Fibroblast of lung (primary cell): ENCODE results near the gene PRKAR1B.

Experiments used
- EZH2 ChIP-seq: IDR thresholded peaks from 2 replicates; pipeline ENCODE4 v1.5.1; 2012; ENCODE audit warnings: low read length, control low read depth, mild to moderate bottlenecking; ENCODE audit errors: missing control alignments
- TF ChIP-seq, protein P1 (sequence below), 2 donors: IDR thresholded peaks in 1 of 2; conservative IDR thresholded peaks in 1 of 2; 1 replicate in 1 of 2; 2 replicates in 1 of 2; pipeline ENCODE4 v1.5.1; 2011 to 2012; ENCODE audit warnings: low read length in 2 of 2, control low read depth in 1 of 2, inconsistent platforms in 1 of 2, low read depth in 1 of 2, mild to moderate bottlenecking in 1 of 2

GRCh38 chr7:628826-629225 lies 98.3 kb downstream of the PRKAR1B start:
- TF ChIP-seq, protein P1, sequence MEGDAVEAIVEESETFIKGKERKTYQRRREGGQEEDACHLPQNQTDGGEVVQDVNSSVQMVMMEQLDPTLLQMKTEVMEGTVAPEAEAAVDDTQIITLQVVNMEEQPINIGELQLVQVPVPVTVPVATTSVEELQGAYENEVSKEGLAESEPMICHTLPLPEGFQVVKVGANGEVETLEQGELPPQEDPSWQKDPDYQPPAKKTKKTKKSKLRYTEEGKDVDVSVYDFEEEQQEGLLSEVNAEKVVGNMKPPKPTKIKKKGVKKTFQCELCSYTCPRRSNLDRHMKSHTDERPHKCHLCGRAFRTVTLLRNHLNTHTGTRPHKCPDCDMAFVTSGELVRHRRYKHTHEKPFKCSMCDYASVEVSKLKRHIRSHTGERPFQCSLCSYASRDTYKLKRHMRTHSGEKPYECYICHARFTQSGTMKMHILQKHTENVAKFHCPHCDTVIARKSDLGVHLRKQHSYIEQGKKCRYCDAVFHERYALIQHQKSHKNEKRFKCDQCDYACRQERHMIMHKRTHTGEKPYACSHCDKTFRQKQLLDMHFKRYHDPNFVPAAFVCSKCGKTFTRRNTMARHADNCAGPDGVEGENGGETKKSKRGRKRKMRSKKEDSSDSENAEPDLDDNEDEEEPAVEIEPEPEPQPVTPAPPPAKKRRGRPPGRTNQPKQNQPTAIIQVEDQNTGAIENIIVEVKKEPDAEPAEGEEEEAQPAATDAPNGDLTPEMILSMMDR (conservative IDR thresholded peaks at IDR 0.05 in 1 of 2, IDR thresholded peaks at IDR 0.05 in 1 of 2; ENCODE audit: low read depth in 1 of 2, low read length in 2 of 2) = no peak
- no peak for TF ChIP-seq EZH2
